Activated B cell treated with CpG ODN at 0.5 μM for 24 hours (primary cell): ENCODE data around the gene BHLHE23. TPM values are rescaled to one million over a fixed set of nuclear protein-coding genes. Genes with fewer than 3 reads are reported as not detected.

Source experiments
- ATAC-seq: fragments of 200-7000 bp; cut with Tn5 transposase; one replicate; pipeline ENCODE4 v1.10.0; 2021; ENCODE audit warnings: low read depth, mild to moderate bottlenecking, moderate library complexity
- CTCF ChIA-PET: fragments of 350-600 bp; sonication (Branson Sonifier 250); formaldehyde crosslinking; loops from one replicate; lab custom pipeline; 2021; ENCODE audit warnings: antibody characterized with exemption; lab: Charles Lee
- POLR2A ChIA-PET: fragments of 350-600 bp; sonication (Branson Sonifier 250); formaldehyde crosslinking; loops from one replicate; lab custom pipeline; 2021; ENCODE audit warnings: antibody characterized with exemption; lab: Charles Lee
- DNase-seq: peaks from one replicate; pipeline ENCODE4 v3.0.0; 2022
- H3K27ac Mint-ChIP-seq: one replicate; pipeline ENCODE4 v1.8.0; 2020; ENCODE audit warnings: mixed read lengths
- H3K27me3 Mint-ChIP-seq: one replicate; pipeline ENCODE4 v1.8.0; 2021; ENCODE audit warnings: mixed read lengths
- H3K36me3 Mint-ChIP-seq: one replicate; pipeline ENCODE4 v1.8.0; 2021; ENCODE audit warnings: low read depth, mixed read lengths
- H3K4me1 Mint-ChIP-seq: one replicate; pipeline ENCODE4 v1.8.0; 2021; ENCODE audit warnings: mixed read lengths
- H3K4me3 Mint-ChIP-seq: one replicate; pipeline ENCODE4 v1.8.0; 2020; ENCODE audit warnings: mild to moderate bottlenecking, mixed read lengths
- H3K9me3 Mint-ChIP-seq: one replicate; pipeline ENCODE4 v1.8.0; 2020; ENCODE audit warnings: mixed read lengths
- intact Hi-C: fragments of 100-400 bp; cut with micrococcal nuclease; formaldehyde crosslinking; loops from one replicate; pipeline ENCODE4 v1.15.1; 2024
- total RNA-seq: library from RNA; stranded (reverse); gene quantifications from 2 replicates; pipeline ENCODE4 v1.2.3, GENCODE V29; 2022
- TF ChIP-seq, protein P1 (sequence below): fragments of 200-600 bp; IDR thresholded peaks from one replicate; pipeline ENCODE4 v1.8.0; 2022; ENCODE audit warnings: antibody characterized with exemption, mild to moderate bottlenecking

The BHLHE23 gene
- total RNA-seq, 1 donor from 2014 or later, result not detected

DNA sequence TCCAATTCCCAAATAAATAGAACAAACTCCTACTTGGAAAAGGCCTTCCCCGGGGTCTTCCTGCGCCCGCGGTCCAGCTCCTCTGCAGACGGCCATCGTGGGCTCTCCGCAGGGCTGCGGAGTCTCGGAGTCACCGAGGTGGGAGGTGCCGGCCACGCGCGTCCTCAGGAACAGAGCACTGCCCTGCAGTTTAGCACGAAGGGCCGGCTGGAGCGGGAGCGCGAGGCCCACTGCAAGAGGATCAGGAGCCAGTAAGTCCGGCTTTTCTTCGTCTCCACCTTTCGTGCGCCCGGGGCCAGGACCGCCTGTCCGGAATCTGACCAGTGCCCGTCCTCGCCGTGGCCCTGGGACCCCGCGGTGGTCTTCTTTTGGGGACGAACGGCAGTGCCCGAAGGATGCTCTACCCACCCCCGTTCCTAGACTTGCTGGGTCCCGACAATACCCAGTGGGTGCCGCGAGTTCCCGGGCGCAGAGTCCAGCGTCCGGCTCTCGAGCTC is 1.4 kb downstream of the BHLHE23 start:
- H3K36me3 Mint-ChIP-seq, result no peaks in the 10 kb centered on the region
- no peaks in the 10 kb centered on the region for H3K9me3 Mint-ChIP-seq
- peaks cover 48% of the 10 kb centered on the region for H3K27me3 Mint-ChIP-seq
- ChIA-PET POLR2A (no interaction called here), CTCF (interaction anchor here (1.2 kb wide), 1 partner anchor 102 kb away, joined by 3 read pairs; no protein-coding TSS in a partner anchor)
- intact Hi-C loops, result loop anchor here (5.0 kb wide), 1 partner anchor 198 kb away; no protein-coding TSS in a partner anchor
- no peak overlapping the region for H3K4me3 Mint-ChIP-seq
- H3K4me1 Mint-ChIP-seq, result peaks cover 27% of the 10 kb centered on the region
- DNase-seq (no peak), ATAC-seq (no peak)
- H3K27ac Mint-ChIP-seq, result no peak overlapping the region
- TF ChIP-seq, protein P1, sequence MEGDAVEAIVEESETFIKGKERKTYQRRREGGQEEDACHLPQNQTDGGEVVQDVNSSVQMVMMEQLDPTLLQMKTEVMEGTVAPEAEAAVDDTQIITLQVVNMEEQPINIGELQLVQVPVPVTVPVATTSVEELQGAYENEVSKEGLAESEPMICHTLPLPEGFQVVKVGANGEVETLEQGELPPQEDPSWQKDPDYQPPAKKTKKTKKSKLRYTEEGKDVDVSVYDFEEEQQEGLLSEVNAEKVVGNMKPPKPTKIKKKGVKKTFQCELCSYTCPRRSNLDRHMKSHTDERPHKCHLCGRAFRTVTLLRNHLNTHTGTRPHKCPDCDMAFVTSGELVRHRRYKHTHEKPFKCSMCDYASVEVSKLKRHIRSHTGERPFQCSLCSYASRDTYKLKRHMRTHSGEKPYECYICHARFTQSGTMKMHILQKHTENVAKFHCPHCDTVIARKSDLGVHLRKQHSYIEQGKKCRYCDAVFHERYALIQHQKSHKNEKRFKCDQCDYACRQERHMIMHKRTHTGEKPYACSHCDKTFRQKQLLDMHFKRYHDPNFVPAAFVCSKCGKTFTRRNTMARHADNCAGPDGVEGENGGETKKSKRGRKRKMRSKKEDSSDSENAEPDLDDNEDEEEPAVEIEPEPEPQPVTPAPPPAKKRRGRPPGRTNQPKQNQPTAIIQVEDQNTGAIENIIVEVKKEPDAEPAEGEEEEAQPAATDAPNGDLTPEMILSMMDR, result no peak

DNA sequence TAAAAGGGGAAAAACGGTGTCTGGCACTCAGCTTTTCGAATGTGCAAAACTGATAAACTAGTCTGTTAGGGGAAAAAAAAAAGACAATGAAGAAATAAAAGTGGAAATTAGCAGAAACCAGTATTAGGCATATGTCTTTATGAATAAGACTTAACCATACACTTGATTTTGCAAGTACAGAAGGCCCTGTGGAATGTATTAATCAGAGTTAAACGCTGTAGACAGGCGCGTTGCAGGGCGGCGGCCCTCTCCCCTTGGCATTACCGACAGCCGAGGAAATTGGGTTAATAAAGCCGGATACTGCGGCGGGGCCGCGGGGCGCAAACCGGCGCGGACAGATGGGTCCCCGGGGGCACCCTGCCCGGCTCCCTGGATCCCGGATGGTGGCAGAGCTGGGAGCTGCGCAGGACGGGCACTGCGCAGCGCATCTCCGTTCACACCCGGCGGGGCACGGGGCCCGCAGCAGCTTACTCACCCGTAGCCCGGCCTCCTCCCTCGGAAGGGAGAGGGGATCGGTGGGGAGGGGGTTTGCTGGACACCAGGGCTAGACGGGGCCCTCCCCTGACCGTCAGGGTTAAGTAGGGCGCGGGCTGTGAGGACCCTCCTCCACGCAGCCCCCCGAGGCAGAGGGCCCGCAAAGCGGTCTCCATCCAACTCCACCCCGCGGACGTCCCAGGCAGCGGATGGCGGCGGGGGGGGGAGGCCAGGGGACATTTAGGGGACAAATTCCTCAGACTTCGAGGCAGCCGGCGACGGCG is 2.0 kb downstream of the BHLHE23 start:
- ChIA-PET CTCF (no interaction called here), POLR2A (no interaction called here)
- TF ChIP-seq, protein P1, result no peak
- peaks cover 21% of the 10 kb centered on the region for H3K4me1 Mint-ChIP-seq
- DNase-seq (no peak), ATAC-seq (no peak)
- no peak overlapping the region for H3K27ac Mint-ChIP-seq
- H3K36me3 Mint-ChIP-seq, result no peaks in the 10 kb centered on the region
- intact Hi-C loops, result loop anchor here (5.0 kb wide), 1 partner anchor 197 kb away; no protein-coding TSS in a partner anchor
- H3K27me3 Mint-ChIP-seq, result peaks cover 48% of the 10 kb centered on the region
- no peaks in the 10 kb centered on the region for H3K9me3 Mint-ChIP-seq
- H3K4me3 Mint-ChIP-seq, result no peak overlapping the region

DNA sequence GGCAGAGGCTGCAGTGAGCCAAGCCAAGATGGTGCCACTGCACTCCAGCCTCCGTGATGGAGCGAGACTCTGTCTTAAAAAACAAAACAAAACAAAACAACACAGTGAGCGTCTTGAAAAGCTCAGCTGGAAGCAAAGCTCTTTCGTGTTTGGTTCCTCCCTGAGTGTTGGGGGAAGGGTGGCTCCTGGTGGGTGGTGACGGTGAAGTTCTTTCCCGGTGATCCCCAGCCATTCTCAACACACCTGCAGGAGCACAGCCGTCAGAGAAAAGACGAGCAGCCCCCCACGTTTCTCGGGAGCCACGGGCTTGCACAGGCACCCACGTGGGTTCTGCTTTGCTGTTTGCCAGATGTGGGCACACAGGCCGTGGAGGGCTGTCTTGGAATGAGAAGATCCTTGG is 3.2 kb downstream of the BHLHE23 start:
- DNase-seq (no peak), ATAC-seq (no peak)
- intact Hi-C loops, result no loop called here
- TF ChIP-seq, protein P1, result no peak
- Mint-ChIP-seq H3K27me3 (peaks cover 54% of the 10 kb centered on the region), H3K4me3 (no peak overlapping the region), H3K36me3 (no peaks in the 10 kb centered on the region), H3K4me1 (peaks cover 12% of the 10 kb centered on the region), H3K9me3 (no peaks in the 10 kb centered on the region), H3K27ac (no peak overlapping the region)
- ChIA-PET CTCF (no interaction called here), POLR2A (no interaction called here)

DNA sequence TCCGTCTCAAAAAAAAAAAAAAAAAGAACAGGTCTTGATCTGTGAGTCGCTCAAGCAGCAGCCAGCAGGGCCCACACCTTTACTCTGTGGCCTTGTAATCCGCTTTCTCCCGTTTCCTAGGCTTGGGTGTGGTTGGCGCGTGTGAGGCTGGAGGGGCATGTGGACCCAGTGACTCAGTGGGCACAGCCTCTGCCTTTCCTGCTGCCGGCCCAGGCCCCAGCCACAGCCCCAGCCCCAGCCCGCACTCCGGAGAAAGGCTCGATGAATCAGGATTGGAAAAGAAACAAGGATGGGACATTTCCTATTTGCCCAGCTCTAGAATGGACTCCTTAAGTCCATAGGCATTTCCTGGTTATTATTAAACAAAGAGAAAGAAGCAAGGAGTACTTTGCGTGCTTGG is 4.3 kb downstream of the BHLHE23 start:
- peaks cover 5% of the 10 kb centered on the region for H3K4me1 Mint-ChIP-seq
- no peak for DNase-seq
- H3K36me3 Mint-ChIP-seq, result no peaks in the 10 kb centered on the region
- ChIA-PET POLR2A (no interaction called here), CTCF (interaction anchor here (0.8 kb wide), 2 partner anchors 30 to 95 kb away, joined by 4 to 5 read pairs; no protein-coding TSS in a partner anchor)
- H3K27me3 Mint-ChIP-seq, result peaks cover 60% of the 10 kb centered on the region
- no peaks in the 10 kb centered on the region for H3K9me3 Mint-ChIP-seq
- no peak overlapping the region for H3K27ac Mint-ChIP-seq
- TF ChIP-seq, protein P1, result no peak
- ATAC-seq, result no peak
- H3K4me3 Mint-ChIP-seq, result no peak overlapping the region
- intact Hi-C loops, result no loop called here

DNA sequence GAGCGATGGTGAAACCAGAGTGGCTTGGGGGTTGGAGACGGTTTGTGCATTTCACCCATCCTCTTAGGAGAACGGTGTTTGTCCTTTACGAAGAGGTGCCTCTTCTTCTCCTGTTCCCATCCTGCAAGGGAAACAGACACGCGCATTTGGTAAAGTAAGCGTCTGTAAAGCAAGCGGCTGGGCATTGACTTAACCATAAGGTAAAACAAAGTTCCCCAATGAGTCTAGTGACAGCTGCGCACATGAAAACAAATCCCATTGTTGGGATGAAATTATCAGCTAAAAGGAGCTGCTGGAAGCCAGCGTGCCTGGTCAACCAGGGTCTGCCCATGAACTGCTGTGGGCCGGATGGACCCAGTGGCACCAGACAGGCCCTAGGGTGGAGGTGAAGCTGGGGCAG is 5.8 kb downstream of the BHLHE23 start:
- no peak for ATAC-seq
- intact Hi-C loops, result no loop called here

More for the DNA sequence above, 5.8 kb downstream of the BHLHE23 start:
- H3K36me3 Mint-ChIP-seq, result no peaks in the 10 kb centered on the region
- CTCF ChIA-PET, result no interaction called here
- H3K4me3 Mint-ChIP-seq, result no peak overlapping the region
- peaks cover 4% of the 10 kb centered on the region for H3K4me1 Mint-ChIP-seq
- no peak overlapping the region for H3K27ac Mint-ChIP-seq
- H3K27me3 Mint-ChIP-seq, result peaks cover 68% of the 10 kb centered on the region
- DNase-seq, result no peak
- POLR2A ChIA-PET, result no interaction called here
- TF ChIP-seq, protein P1, result no peak
- H3K9me3 Mint-ChIP-seq, result no peaks in the 10 kb centered on the region
